Gastrocnemius medialis (tissue), 4 donors: ENCODE data around the gene COBL.

ENCODE experiments used
- CTCF ChIP-seq, 5 experiments: fragments of 450-650 bp in 3 of 5; fragments of 200-600 bp in 2 of 5; sonication (generic) in 2 of 5; IDR thresholded peaks in 4 of 5; conservative IDR thresholded peaks in 1 of 5; 1 replicate in 4 of 5; 2 replicates in 1 of 5; pipeline ENCODE4 v1.5.1; 2016 to 2019; ENCODE audit warnings: antibody characterized with exemption in 5 of 5, mild to moderate bottlenecking in 3 of 5, moderate library complexity in 3 of 5
- POLR2A ChIP-seq, 2 donors: fragments of 450-650 bp; IDR thresholded peaks; one replicate each; pipeline ENCODE4 v1.6.1; 2017; ENCODE audit warnings: antibody characterized with exemption in 2 of 2, mild to moderate bottlenecking in 2 of 2, moderate library complexity in 2 of 2

GRCh38 chr7:51013861-51014511 is 302.6 kb downstream of the COBL start:
- no peak for TF ChIP-seq CTCF (IDR thresholded peaks at IDR 0.05 in 4 of 5, conservative IDR thresholded peaks at IDR 0.05 in 1 of 5)
- no peak for TF ChIP-seq POLR2A (IDR thresholded peaks at IDR 0.05)
